Psoas muscle (tissue), 8 donors: ENCODE measurements around the gene C15orf39. TPM values are rescaled to one million over a fixed set of nuclear protein-coding genes. Genes with fewer than 3 reads are reported as not detected.

Source experiments
- ATAC-seq, 4 donors: fragments of 200-7000 bp; cut with Tn5 transposase; one replicate each; pipeline ENCODE4 v1.9.1; 2020; ENCODE audit warnings: moderate library complexity in 3 of 4, mild to moderate bottlenecking in 2 of 4
- DNase-seq, 2 donors: peaks; one replicate each; pipeline ENCODE4 v3.0.0-alpha.2; 2020
- H3K27ac ChIP-seq: fragments of 200-600 bp; one replicate; pipeline ENCODE4 v1.8.0; 2022
- H3K27me3 ChIP-seq, 3 donors: fragments of 200-600 bp in 1 of 3; one replicate each; pipeline versions ENCODE4 v1.6.1 to v1.8.0; 2013 to 2022; ENCODE audit warnings: low read length in 2 of 3, mild to moderate bottlenecking in 2 of 3, moderate library complexity in 1 of 3; ENCODE audit not compliant: insufficient read depth in 3 of 3
- H3K36me3 ChIP-seq, 2 donors: fragments of 200-600 bp in 1 of 2; one replicate each; pipeline versions ENCODE4 v1.6.1 to v1.8.0; 2013 to 2022; ENCODE audit warnings: low read depth in 1 of 2, mild to moderate bottlenecking in 1 of 2, moderate library complexity in 1 of 2; ENCODE audit not compliant: insufficient read depth in 1 of 2
- H3K4me1 ChIP-seq: fragments of 200-600 bp; one replicate; pipeline ENCODE4 v1.8.0; 2022
- H3K4me3 ChIP-seq: fragments of 200-600 bp; one replicate; pipeline ENCODE4 v1.8.0; 2022; ENCODE audit warnings: mild to moderate bottlenecking
- H3K9me3 ChIP-seq: fragments of 200-600 bp; one replicate; pipeline ENCODE4 v1.8.0; 2022
- CTCF ChIP-seq: fragments of 200-600 bp; IDR thresholded peaks from one replicate; pipeline ENCODE4 v1.8.0; 2022; ENCODE audit warnings: antibody characterized with exemption
- WGBS, 3 donors: extraction: QIAGEN DNeasy Blood & Tissue Kit; methylation state at CpG; one replicate each; pipeline versions ENCODE4 v1.1.6 to v1.1.7; 2013; 5-methylcytosine and 5-hydroxymethylcytosine counted together
- intact Hi-C, 2 donors: fragments of 100-400 bp; cut with DNase I; formaldehyde crosslinking; loops; one replicate each; pipeline versions ENCODE4 v1.11.0 to v1.14.2; 2022
- polyA plus RNA-seq, 3 donors: library from polyadenylated mRNA; stranded (reverse); fragments of 200-250 nt; gene quantifications; one replicate each; pipeline ENCODE4 v1.2.3, GENCODE V29; 2013
- total RNA-seq, 4 donors: library from RNA; stranded (reverse); fragmentation: NEBNext Ultra II Directional in 2 of 4; extraction: Animal tissue kit (Norgen Biotek cat#: 25700) in 2 of 4; gene quantifications; one replicate each; pipeline versions ENCODE4 v1.2.1 to v1.2.4, GENCODE V29; 2021 to 2023
- donor health status: healthy with polysubstance abuse.
- donor health status: DM: no; HTN: no; CAD: no; lungs with moderate emphysema.
- donor health status: Bipolar disorder and iron deficiency.
- donor health status: healthy.
- donor health status: DM: yes; HTN: yes; CAD: no.
- donor health status: DM: no; HTN: no; CAD: no.
- donor health status: DM: no; HTN: no; CAD: no.
- donor health status: DM: yes; HTN: yes; CAD: no.

Gene C15orf39
- total and polyA plus RNA-seq, 7 donors, result 2.5 to 4.6 (median 4.0) TPM

- H3K9me3 ChIP-seq, result no peaks in the 10 kb centered on the region
- no peak for TF ChIP-seq CTCF
- ATAC-seq (no peak), DNase-seq (peak; percentile 3 to 38)
- peaks cover 0 to 9% (median 3%) of the 10 kb centered on the region in 3 donors for H3K27me3 ChIP-seq
- intact Hi-C loops, result loop anchor here (5.0 to 10.0 kb wide), 2 partner anchors 70 to 83 kb away; no protein-coding TSS in a partner anchor
- no peak overlapping the region for H3K4me3 ChIP-seq
- H3K27ac ChIP-seq, result no peak overlapping the region
- 83 to 89% (median 86%) methylated on average over 5 of the region's 5 CpGs for WGBS, 3 donors
- H3K36me3 ChIP-seq, result no peaks in the 10 kb centered on the region
- H3K4me1 ChIP-seq, result no peaks in the 10 kb centered on the region
Measured at GRCh38 chr15:75234191-75234810, 32.6 kb downstream of the C15orf39 start.

- TF ChIP-seq CTCF, result no peak
- DNase-seq (peak; percentile 2 to 28), ATAC-seq (no peak)
- WGBS, 3 donors, result 71 to 90% (median 77%) methylated on average over 9 to 10 of the region's 10 CpGs
- intact Hi-C loops, result loop anchor here in 1 of 2 donors (10.0 kb wide), 1 partner anchor 70 kb away; no protein-coding TSS in a partner anchor
- H3K4me3 ChIP-seq, result no peak overlapping the region
- no peak overlapping the region for H3K27ac ChIP-seq
- H3K36me3 ChIP-seq, result no peaks in the 10 kb centered on the region
- H3K4me1 ChIP-seq, result no peaks in the 10 kb centered on the region
- H3K9me3 ChIP-seq, result no peaks in the 10 kb centered on the region
- H3K27me3 ChIP-seq, result peaks cover 0 to 9% (median 3%) of the 10 kb centered on the region in 3 donors
Measured at GRCh38 chr15:75235051-75235673, 33.5 kb downstream of the C15orf39 start.

DNA sequence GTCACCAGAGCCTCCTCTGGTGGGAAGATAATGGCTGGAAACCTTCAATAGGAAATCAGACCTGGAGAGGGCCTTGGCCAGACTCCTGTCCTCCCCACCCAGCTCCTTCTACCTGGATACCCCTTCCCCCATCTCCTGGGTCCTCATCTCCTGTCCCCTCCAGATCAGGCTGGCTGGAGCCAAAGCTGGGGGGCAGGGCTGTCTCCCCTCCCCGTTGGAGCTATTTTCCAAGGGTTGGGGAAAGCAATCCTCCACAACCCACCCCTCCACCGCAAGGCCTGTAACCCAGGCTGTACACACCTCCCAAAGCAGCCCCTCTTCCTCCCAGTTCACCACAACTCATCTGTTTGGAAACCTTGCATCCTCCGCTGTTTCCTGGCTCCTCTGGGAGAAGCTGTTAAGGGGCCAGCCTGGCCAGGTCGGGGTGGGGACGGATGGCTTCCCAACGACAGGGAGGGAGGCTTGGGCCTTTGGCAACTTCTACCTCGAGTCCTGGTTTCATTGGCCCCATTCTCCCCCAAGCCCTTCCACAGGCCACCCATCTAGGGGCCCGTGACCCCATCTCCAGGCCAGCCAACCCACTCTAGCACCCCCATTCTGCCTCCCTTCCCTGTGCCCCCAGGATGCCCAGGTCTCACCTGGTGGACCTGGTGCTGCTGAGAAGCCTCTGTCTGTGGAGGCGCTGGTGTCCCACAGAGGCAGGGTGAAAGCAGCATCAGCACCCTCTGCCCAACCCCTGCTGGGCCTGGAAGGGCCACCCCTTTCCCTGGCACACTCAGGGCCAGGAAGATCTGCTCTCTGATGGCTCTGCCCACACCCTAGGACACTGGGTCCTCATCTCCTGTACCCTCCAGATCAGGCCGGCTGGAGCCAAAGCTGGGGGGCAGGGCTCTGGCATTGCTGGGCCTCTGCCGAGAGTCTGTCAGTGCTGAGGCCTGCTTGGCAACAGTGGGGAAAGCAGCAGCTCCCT is 34.4 kb downstream of the C15orf39 start:
- DNase-seq (peak; percentile 3 to 45), ATAC-seq (no peak)
- Histone ChIP-seq H3K4me1 (no peaks in the 10 kb centered on the region), H3K9me3 (no peaks in the 10 kb centered on the region), H3K27me3 (peaks cover 0 to 9% (median 3%) of the 10 kb centered on the region in 3 donors), H3K36me3 (no peaks in the 10 kb centered on the region), H3K27ac (no peak overlapping the region), H3K4me3 (no peak overlapping the region)
- no peak for TF ChIP-seq CTCF
- WGBS, 3 donors, result 77 to 83% (median 79%) methylated on average over 11 of the region's 11 CpGs
- intact Hi-C loops, result loop anchor here in 1 of 2 donors (10.0 kb wide), 1 partner anchor 69 kb away; no protein-coding TSS in a partner anchor

DNA sequence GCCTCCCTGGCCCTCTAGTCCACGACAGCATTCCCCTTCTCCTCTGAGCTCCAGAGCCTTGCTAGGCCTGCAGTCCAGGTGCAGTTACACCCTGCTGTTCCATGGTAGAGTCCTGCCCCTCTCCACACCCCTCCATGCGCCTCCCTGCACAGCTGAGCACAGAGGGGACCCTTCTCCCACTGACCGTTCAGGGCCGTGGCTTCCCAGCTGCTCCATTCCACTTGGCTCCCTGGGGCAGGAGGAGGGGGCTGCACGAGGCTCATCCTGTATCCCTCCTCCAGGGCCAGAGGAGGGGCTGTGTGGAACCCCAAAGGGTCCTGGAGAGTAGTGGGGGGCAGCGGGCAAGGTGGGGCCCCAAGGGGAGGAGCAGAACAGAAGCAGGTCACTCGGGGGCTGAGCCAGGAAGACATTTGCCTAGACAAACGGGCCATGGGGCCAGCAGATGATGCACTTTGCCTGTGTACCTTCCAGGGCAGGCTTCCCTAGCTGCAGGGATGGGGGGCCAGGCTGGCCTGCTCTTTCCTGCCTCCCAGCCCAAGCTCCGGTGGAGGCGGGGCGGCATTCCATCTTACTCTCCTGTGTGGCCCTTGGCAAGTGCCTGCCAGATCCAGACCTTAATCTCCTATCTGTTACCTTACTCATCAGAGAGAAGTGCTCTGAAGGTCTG is 35.8 kb downstream of the C15orf39 start:
- ATAC-seq, result no peak
- H3K4me1 ChIP-seq, result no peaks in the 10 kb centered on the region
- peak; percentile 6 to 46 for DNase-seq
- H3K9me3 ChIP-seq, result no peaks in the 10 kb centered on the region
- TF ChIP-seq CTCF, result no peak
- no peaks in the 10 kb centered on the region for H3K36me3 ChIP-seq
- peaks cover 0 to 9% (median 3%) of the 10 kb centered on the region in 3 donors for H3K27me3 ChIP-seq
- intact Hi-C loops, result loop anchor here in 1 of 2 donors (10.0 kb wide), 1 partner anchor 67 kb away; no protein-coding TSS in a partner anchor
- no peak overlapping the region for H3K27ac ChIP-seq
- no peak overlapping the region for H3K4me3 ChIP-seq
- 58 to 60% (median 60%) methylated on average over 11 of the region's 11 CpGs for WGBS, 3 donors
